Germinal center (tissue), 1 donor: ENCODE data around the gene GLP2R.
"Not testable (repeated sequence)": the region's sequence is repeated elsewhere in the genome, so short reads cannot be mapped to it uniquely, and the experiment has no call there.

Source experiments
- DNase-seq: peaks from one replicate; pipeline ENCODE4 v3.0.0; 2012; ENCODE audit warnings: mixed read lengths, low spot score

Gene GLP2R, protein sequence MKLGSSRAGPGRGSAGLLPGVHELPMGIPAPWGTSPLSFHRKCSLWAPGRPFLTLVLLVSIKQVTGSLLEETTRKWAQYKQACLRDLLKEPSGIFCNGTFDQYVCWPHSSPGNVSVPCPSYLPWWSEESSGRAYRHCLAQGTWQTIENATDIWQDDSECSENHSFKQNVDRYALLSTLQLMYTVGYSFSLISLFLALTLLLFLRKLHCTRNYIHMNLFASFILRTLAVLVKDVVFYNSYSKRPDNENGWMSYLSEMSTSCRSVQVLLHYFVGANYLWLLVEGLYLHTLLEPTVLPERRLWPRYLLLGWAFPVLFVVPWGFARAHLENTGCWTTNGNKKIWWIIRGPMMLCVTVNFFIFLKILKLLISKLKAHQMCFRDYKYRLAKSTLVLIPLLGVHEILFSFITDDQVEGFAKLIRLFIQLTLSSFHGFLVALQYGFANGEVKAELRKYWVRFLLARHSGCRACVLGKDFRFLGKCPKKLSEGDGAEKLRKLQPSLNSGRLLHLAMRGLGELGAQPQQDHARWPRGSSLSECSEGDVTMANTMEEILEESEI

GRCh38 chr17:9825641-9826150 lies at the start of gene GLP2R:
Gene GLP2R, plus strand, starts transcription at chr17:9825924. Its CDS starts 140 bp downstream, at chr17:9826064.
- DNase-seq, result no peak

DNA sequence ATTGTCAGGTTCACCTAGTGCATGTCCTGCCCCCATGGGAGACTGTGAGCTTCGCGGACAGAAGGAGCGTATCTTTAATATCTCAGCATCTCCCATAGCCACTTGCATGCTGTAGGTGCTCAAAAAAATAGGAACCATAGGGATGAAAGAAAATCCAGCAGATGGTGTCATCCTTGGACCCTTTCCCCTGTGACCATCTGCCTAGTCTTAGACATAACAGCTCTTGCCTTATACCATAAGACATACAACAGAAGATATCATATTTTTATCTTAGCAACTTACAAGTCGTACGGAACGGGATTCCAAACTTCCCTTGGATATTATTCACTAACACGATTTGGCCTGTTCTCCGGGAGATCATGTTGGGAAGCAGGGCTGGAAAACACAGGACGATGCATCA lies 48.8 kb upstream of the GLP2R start:
- DNase-seq, result no peak

GRCh38 chr17:9780552-9780951 lies 45.2 kb upstream of the GLP2R start:
- DNase-seq, result no peak

GRCh38 chr17:9783050-9783449 lies 42.7 kb upstream of the GLP2R start:
- DNase-seq, result no peak

DNA sequence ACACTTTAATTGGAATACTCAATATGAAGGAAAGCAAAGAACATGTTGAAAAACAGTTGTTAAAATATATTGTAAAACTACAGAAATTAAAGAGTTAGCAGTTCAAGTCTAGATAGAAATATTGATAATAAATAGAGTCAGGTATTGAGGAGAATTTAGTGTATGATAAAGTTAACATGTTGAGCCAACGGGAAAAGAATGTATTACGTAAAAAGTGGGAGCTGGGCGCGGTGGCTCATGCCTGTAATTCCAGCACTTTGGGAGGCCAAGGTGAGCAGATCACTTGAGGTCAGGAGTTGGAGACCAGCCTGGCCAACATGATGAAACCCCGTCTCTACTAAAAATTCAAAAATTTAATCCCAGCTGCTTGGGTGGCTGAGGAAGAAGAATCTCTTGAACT lies 42.3 kb upstream of the GLP2R start:
- DNase-seq, result not testable (repeated sequence)

DNA sequence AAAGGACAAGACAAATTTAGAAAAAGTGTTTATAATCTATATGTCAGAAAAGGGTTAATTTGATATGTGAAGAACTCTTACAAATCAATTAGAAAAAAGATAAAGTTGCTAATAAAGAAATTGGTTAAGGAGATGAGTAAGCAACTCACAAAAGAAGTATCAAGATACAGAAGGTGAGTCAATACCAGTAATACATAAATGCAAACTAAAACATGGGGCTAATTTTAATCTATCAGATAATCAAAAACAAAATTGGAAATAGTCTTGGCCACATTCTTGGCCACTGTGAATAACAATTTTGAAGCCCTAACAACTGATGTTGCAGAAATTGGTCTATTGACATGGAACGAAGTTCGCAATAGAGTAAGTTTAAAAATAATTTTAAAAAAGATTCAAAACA lies 41.2 kb upstream of the GLP2R start:
- DNase-seq, result no peak

DNA sequence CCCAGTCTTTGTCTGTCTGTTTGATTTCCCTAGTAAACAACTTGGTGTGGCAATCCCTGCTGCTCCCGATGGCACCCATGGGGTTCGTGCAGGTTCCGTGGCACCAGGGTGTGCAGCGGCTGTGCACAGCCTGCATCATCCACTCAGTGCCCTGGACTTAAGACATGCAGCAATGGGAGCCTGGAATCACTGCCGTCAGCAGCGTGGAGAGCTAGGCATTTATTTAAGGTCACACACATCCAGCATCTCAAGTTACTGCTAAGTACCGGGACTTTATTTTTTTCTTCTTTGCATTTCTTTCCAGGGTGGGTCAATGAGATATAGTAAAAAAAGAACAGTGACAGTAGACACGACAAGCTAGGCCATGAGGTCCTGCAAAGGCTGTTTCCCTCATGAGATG lies 37.1 kb upstream of the GLP2R start:
- no peak for DNase-seq

GRCh38 chr17:9790316-9790715 lies 35.4 kb upstream of the GLP2R start:
- DNase-seq, result no peak

DNA sequence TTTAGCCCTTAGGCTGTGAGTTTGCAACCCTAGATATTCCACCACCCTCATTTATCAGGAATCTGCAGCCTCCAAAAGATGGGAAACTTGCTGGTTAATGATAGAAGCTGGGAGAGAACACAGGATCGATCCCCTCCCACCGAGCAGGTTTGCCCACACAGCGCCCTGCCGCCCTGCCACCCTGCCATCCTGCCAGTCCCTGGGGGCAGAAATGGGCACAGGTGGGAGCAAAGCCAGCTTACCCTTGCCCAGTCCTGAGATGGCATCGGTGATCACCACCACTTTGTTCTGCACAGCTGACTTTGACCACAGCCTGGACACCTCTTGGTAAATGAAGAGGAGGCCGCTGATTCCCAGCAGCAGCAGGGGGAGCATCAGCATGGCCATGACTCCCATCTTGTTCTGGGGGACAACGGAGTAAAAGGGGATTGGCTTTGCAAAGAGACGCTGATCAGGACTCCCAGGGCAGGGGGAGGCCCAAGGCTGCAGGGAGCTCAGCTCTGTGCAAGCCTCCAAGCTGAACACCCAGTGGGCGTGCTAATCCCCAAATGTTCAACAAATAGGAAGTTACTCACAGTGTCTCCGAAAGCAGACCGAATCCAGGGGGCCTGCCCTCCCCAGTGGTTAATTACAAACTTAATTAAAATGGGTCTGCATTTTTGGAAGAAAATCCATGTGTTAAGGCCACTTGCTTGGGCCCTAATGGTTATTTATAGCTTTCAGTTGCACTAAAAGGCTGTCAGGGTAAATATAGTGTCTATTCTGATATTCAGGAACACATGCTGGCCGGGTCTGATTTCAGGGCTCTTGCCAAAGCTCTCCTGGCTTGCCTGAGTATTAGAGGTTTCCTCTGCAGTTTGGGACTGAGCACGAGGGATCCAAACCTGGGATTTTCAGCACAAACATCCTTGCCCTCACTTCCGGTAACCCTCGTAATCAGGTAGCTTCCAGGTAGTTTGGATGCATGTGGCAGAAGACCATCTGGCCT lies 34.5 kb upstream of the GLP2R start, which contains the start of gene DHRS7C:
Gene DHRS7C, minus strand, starts transcription at position 704 of the 988 bp plus-strand sequence. Its CDS starts 308 bp downstream, at position 396.
- no peak for DNase-seq

- no peak for DNase-seq
These were observed 33.4 kb upstream of the GLP2R start for GRCh38 chr17:9792181-9792840.

DNA sequence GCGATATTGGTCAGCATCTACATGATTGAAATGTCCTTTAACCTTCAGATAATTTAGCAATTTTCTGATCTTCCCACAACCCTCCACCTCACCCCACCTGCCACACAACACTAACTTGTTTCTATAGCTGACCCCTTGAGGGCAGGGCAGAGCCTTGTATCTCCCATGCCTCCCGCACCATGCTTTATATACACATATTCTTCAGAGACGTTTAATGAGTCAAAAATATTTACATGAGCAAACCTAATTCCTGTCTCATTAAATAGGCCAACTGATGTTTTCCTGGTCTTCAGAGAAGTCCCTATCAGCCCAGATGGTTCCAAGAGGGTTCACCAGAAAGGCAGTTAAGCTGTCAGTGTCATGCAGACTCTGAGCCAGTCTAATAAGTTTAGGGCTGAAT lies 27.7 kb upstream of the GLP2R start:
- DNase-seq, result no peak

DNA sequence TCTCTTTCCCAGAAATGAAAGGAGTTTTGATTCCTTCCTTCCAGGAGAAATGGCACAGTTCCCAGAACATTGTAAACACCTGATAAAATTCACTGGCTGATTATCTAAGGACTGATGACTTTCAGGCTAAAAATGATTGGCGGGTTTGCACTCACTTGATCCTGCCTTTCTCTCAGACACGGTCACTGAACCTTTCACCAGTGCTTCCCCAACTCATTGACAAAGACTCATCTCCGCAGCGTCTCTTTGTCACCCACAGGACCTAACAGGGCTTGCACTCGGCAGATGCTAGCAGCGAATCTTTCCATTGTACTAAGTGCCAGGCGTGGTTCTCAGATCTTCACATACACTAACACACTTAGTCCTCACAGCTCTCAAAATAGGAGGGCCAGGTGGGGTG lies 27.0 kb upstream of the GLP2R start:
- no peak for DNase-seq

DNA sequence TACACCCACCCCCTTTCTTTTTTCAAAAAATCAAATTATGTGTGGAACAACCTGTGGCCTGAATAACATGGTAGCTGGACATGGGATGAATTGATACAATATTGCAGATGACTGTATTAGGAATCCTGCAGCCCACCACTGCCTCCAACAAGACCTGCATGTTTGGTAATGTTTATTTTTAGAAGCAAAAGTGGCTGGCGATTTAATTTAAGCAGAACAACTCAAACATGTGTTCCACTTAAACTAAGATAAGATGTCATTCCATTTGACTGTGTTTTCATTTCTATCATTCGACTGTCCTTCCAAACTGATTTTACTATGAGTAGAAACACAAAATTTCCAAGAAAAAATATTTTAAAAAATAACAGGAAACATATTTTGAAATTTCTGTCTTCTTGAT lies 24.2 kb upstream of the GLP2R start:
- no peak for DNase-seq

GRCh38 chr17:9802294-9802693 lies 23.4 kb upstream of the GLP2R start:
- DNase-seq, result no peak

DNA sequence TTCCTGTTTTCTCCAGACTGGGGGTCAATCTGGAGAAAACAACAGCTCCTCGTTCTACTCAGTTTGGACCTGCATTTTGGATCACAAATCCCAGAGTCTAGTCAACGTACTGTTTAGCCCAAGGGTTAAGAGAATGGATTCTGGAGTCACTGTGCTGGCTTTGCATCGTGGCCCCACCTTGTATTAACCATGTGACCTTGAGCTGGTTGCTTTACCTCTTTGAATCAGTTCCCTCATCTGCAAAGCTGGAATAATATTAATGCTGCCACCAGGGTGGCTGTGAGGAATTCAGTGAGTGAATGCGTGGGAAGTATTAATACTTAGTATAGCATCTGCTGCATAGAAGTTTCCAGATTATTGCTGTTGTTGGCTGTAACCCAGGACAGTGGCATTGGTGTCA lies 23.0 kb upstream of the GLP2R start:
- DNase-seq, result no peak

- no peak for DNase-seq
These were observed 20.0 kb upstream of the GLP2R start for GRCh38 chr17:9805769-9806168.

GRCh38 chr17:9806699-9807098 lies 19.0 kb upstream of the GLP2R start:
- DNase-seq, result no peak

DNA sequence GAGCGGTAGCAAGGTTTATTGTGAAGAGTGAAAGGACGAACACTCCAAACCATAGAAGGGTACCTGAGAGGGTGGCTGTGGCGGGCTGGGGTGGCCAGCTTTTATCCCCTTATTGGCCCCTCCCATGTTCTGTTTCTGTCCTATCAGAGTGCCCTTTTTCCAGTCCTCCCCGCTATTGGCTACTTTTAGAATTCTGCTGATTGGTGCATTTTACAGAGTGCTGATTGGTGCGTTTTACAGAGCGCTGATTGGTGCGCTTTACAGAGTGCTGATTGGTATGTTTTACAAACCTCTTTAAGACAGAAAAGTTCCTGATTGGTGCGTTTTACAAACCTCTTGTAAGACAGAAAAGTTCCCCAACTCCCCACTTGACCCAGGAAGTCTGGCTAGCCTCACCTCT lies 16.3 kb upstream of the GLP2R start:
- no peak for DNase-seq

DNA sequence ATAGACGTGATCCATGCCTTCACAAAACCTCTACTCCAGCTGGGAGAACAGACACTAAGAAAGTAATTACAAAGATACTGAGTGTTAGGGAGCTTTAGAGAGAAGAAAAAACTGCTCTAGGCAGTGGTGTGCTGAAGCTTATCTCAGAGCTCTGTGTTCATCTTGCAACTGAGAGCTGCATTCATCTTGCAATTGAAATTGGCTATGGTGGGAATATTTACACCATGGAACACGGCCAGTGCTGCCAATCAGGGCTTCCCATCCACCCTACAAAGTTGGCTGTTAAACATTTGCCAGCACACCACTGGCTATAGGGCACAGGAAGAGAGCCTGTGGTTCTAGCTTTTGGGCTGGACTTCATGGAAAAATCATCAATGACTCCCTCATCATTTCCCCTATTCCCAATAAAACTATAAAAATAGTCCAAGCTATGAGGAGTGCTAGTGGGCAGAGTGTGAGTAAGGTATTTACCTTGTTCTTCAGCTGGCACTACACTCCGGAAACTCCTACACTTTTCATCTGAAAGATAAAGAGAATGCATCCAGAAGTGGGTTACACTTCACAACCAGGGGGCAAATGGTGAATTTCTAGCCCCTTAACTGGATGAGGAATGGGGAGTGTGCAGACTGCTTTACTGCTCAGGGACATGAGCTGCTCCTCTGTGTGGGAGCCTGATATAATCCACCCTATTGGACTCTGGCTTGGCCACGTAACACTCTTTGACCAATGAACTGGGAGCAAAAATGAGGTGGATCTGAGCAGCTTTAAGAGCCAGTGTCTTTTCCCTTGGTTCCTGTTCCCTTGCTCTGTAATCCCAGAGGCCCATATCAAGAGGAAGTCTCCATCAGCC lies 15.4 kb upstream of the GLP2R start:
- no peak for DNase-seq

GRCh38 chr17:9811086-9811485 lies 14.6 kb upstream of the GLP2R start:
- DNase-seq, result no peak

- no peak for DNase-seq
These were observed 14.2 kb upstream of the GLP2R start for GRCh38 chr17:9811537-9811936.
